GM12878 (cell line): ENCODE measurements around the gene NMT1. TPM values are rescaled to one million over a fixed set of nuclear protein-coding genes. Genes with fewer than 3 reads are reported as not detected.
A peak's percentile ranks its signal among the peaks of the same experiment; 100 is the strongest.

Experiments used
- ATAC-seq: fragments of 200-7000 bp; cut with Tn5 transposase; 3 replicates; pipeline ENCODE4 v1.9.1; 2020; ENCODE audit warnings: mild to moderate bottlenecking, moderate library complexity
- BruUV-seq: library from RNA; stranded (reverse); fragments of 400-500 nt; replicated peaks from 2 replicates; lab custom pipeline; 2021; lab: Mats Ljungman, UMichigan
- CTCF ChIA-PET: fragments of 300-600 bp; sonication (Branson Sonifier 250); formaldehyde crosslinking; extraction: SDS; loops from one replicate; lab custom pipeline; 2021; ENCODE audit warnings: inconsistent platforms; lab: Yijun Ruan, JAX
- POLR2A ChIA-PET: fragments of 350-600 bp; formaldehyde crosslinking; extraction: SDS; loops from one replicate; lab custom pipeline; 2021; ENCODE audit warnings: inconsistent platforms; lab: Charles Lee
- RAD21 ChIA-PET: fragments of 300-600 bp; sonication (Branson Sonifier 250); formaldehyde crosslinking; loops from one replicate; lab custom pipeline; 2023; ENCODE audit warnings: antibody characterized with exemption; ENCODE audit not compliant: unreplicated experiment; lab: Charles Lee
- SMC1A ChIA-PET: fragments of 300-600 bp; sonication (Branson Sonifier 250); formaldehyde crosslinking; loops from one replicate; lab custom pipeline; 2023; ENCODE audit not compliant: unreplicated experiment, uncharacterized antibody; lab: Charles Lee
- DNase-seq: peaks from one replicate; pipeline ENCODE4 v3.0.0-alpha.2; 2011; ENCODE audit warnings: low read depth, low spot score
- FAIRE-seq: peaks from 3 replicates; lab custom pipeline; 2011; peaks lifted over from hg19 to GRCh38; lab: Jason Lieb, UNC
- H2AFZ ChIP-seq: 2 replicates; pipeline ENCODE4 v1.6.0; 2011; ENCODE audit warnings: low read depth, low read length, control low read depth; ENCODE audit not compliant: control insufficient read depth
- H3K27ac ChIP-seq: 2 replicates; pipeline ENCODE4 v1.5.1; 2011; ENCODE audit warnings: control low read depth; ENCODE audit not compliant: control insufficient read depth, insufficient read depth
- H3K27me3 ChIP-seq, 2 experiments: replicated peaks in 1 of 2; 2 replicates each; pipeline versions ENCODE4 v1.6.0 to v1.6.1; 2011; ENCODE audit warnings: low read length in 1 of 2; ENCODE audit not compliant: control insufficient read depth in 2 of 2, insufficient read depth in 2 of 2
- H3K36me3 ChIP-seq, 2 experiments: 2 replicates each; pipeline ENCODE4 v1.5.1; 2011; ENCODE audit warnings: low read length in 1 of 2; ENCODE audit not compliant: control insufficient read depth in 2 of 2, insufficient read depth in 2 of 2
- H3K4me1 ChIP-seq: 2 replicates; pipeline ENCODE4 v1.6.1; 2011; ENCODE audit warnings: mild to moderate bottlenecking, low read length, moderate library complexity, mixed read lengths; ENCODE audit not compliant: control insufficient read depth, insufficient read depth
- H3K4me2 ChIP-seq: 2 replicates; pipeline ENCODE4 v1.6.0; 2011; ENCODE audit warnings: control low read depth; ENCODE audit not compliant: control insufficient read depth, insufficient read depth
- H3K4me3 ChIP-seq: fragments of 200-600 bp; sonication (generic); 2 replicates; pipeline ENCODE4 v1.5.1; 2016
- H3K79me2 ChIP-seq: 2 replicates; pipeline ENCODE4 v1.6.0; 2011; ENCODE audit warnings: low read length; ENCODE audit not compliant: control insufficient read depth, insufficient read depth
- H3K9ac ChIP-seq: 2 replicates; pipeline ENCODE4 v1.8.0; 2011; ENCODE audit warnings: low read length, control low read depth, mixed read lengths; ENCODE audit not compliant: control insufficient read depth, insufficient read depth
- H3K9me3 ChIP-seq: replicated peaks from 3 replicates; pipeline ENCODE4 v1.5.1; 2011; ENCODE audit warnings: mild to moderate bottlenecking, low read length; ENCODE audit not compliant: control insufficient read depth, insufficient read depth
- H4K20me1 ChIP-seq: 2 replicates; pipeline ENCODE4 v1.6.0; 2011; ENCODE audit not compliant: control insufficient read depth, insufficient read depth
- BCL3 ChIP-seq: IDR thresholded peaks from 2 replicates; pipeline ENCODE4 v1.6.1; 2011; ENCODE audit warnings: borderline replicate concordance, low read depth, mild to moderate bottlenecking, moderate library complexity, low read length; ENCODE audit not compliant: insufficient read depth, poor library complexity, severe bottlenecking
- BHLHE40 ChIP-seq, 2 experiments: fragments of 450-650 bp in 1 of 2; IDR thresholded peaks; 2 replicates each; pipeline ENCODE4 v1.6.1; 2011 to 2017; ENCODE audit warnings: low read depth in 2 of 2, borderline replicate concordance in 1 of 2, improper control_type of control experiment in 1 of 2, low read length in 1 of 2, mild to moderate bottlenecking in 1 of 2
- EED ChIP-seq: sonication (generic); IDR thresholded peaks from 2 replicates; pipeline ENCODE4 v1.6.1; 2016; ENCODE audit warnings: antibody characterized with exemption, low read depth
- JUNB ChIP-seq: IDR thresholded peaks from 2 replicates; pipeline ENCODE4 v1.6.1; 2016; ENCODE audit warnings: antibody characterized with exemption, mild to moderate bottlenecking
- LARP7 ChIP-seq: fragments of 450-650 bp; IDR thresholded peaks from 2 replicates; pipeline ENCODE4 v1.6.1; 2017; ENCODE audit warnings: mild to moderate bottlenecking
- NBN ChIP-seq: fragments of 450-650 bp; IDR thresholded peaks from 2 replicates; pipeline ENCODE4 v1.6.1; 2016
- SIX5 ChIP-seq: IDR thresholded peaks from 2 replicates; pipeline ENCODE4 v1.6.1; 2011; ENCODE audit warnings: mild to moderate bottlenecking, low read depth, low read length, moderate library complexity; ENCODE audit not compliant: severe bottlenecking
- ZNF207 ChIP-seq: fragments of 450-650 bp; IDR thresholded peaks from 2 replicates; pipeline ENCODE4 v1.6.1; 2014; ENCODE audit warnings: antibody characterized with exemption, mild to moderate bottlenecking, borderline replicate concordance
- ZNF687 ChIP-seq: fragments of 450-650 bp; IDR thresholded peaks from 2 replicates; pipeline ENCODE4 v1.6.1; 2017; ENCODE audit warnings: mild to moderate bottlenecking, moderate library complexity
- WGBS: methylation state at CpG from one replicate; pipeline ENCODE4 v1.1.6; 2016; ENCODE audit warnings: low lambda C conversion rate; ENCODE audit not compliant: insufficient replicate concordance, insufficient coverage; ENCODE audit errors: missing lambda C conversion rate; 5-methylcytosine and 5-hydroxymethylcytosine counted together
- in situ Hi-C: fragments of 300-500 bp; cut with MboI; formaldehyde crosslinking; loops from 9 replicates; pipeline ENCODE4 v1.14.3; 2018; ENCODE audit warnings: mixed read lengths
- intact Hi-C: fragments of 100-400 bp; cut with micrococcal nuclease; formaldehyde crosslinking; loops from one replicate; pipeline ENCODE4 v1.14.2; 2022; ENCODE audit not compliant: unreplicated experiment
- polyA plus RNA-seq, 11 experiments: library from polyadenylated mRNA; depleted of rRNA in 4 of 11; unstranded in 6 of 11; stranded (reverse) in 5 of 11; fragments of >200 nt; fragmentation: Nextera tagmentation in 4 of 11; fragmentation: Illumina TruSeq in 1 of 11; extraction: Ambion mirVana in 4 of 11; extraction: Trizol in 1 of 11; gene quantifications; 1 replicate in 1 of 11; 2 replicates in 10 of 11; pipeline versions ENCODE4 v1.2.1 to v1.2.3, GENCODE V29; 2011 to 2016; ENCODE audit warnings: inconsistent platforms in 2 of 11, missing spikeins in 2 of 11, low read depth in 1 of 11
- total RNA-seq, 4 experiments: library from RNA; depleted of rRNA in 3 of 4; stranded (reverse); fragments of >200 nt in 3 of 4; fragmentation: Illumina TruSeq in 1 of 4; extraction: Trizol in 1 of 4; gene quantifications; 2 replicates each; pipeline versions ENCODE4 v1.2.1 to v1.2.3, GENCODE V29; 2013 to 2021

Gene NMT1
- total and polyA plus RNA-seq, 10 of the 15 experiments (the other 5 are each of a cell fraction or from before 2014, with no cell fraction given), result 96.7 to 395 (median 222) TPM

- CTCF ChIA-PET, result interaction anchor here (9.4 kb wide), 1 partner anchor 207 kb away, joined by 82 read pairs; no protein-coding TSS in a partner anchor
- FAIRE-seq (no peak), ATAC-seq (no peak), DNase-seq (no peak)
- BruUV-seq, result no TSS peak
- SMC1A ChIA-PET, result interaction anchor here (2.1 kb wide), 1 partner anchor 207 kb away, joined by 4 read pairs; no protein-coding TSS in a partner anchor
- POLR2A ChIA-PET, result no interaction called here
- H3K4me3 ChIP-seq, result no peak overlapping the region
- H3K27ac ChIP-seq, result no peak overlapping the region
- 36% methylated on average over 20 of the region's 20 CpGs for WGBS
- intact Hi-C loops, result no loop called here
- in situ Hi-C loops, result loop anchor here (10.0 kb wide), 1 partner anchor 353 kb away; no protein-coding TSS in a partner anchor
- no peaks in the 10 kb centered on the region for H3K4me1 ChIP-seq
- no peak overlapping the region for H3K4me2 ChIP-seq
- TF ChIP-seq SIX5, result no peak
- peak; percentile 88 for TF ChIP-seq BCL3
- RAD21 ChIA-PET, result no interaction called here
- no peaks in the 10 kb centered on the region for H3K27me3 ChIP-seq
- H2AFZ ChIP-seq, result no peak overlapping the region
- no peaks in the 10 kb centered on the region for H3K79me2 ChIP-seq
- no peaks in the 10 kb centered on the region for H3K36me3 ChIP-seq
- H3K9me3 ChIP-seq, result no peaks in the 10 kb centered on the region
- H4K20me1 ChIP-seq, result no peaks in the 10 kb centered on the region
- H3K9ac ChIP-seq, result no peak overlapping the region
These were observed 66.6 kb downstream of the NMT1 start for GRCh38 chr17:45127548-45128300.

GRCh38 chr17:45128331-45128730 lies 67.2 kb downstream of the NMT1 start:
- Histone ChIP-seq H3K4me3 (no peak overlapping the region), H3K9ac (no peak overlapping the region), H2AFZ (no peak overlapping the region), H3K79me2 (no peaks in the 10 kb centered on the region), H3K9me3 (no peaks in the 10 kb centered on the region), H3K36me3 (no peaks in the 10 kb centered on the region), H4K20me1 (no peaks in the 10 kb centered on the region), H3K27me3 (no peaks in the 10 kb centered on the region), H3K4me1 (no peaks in the 10 kb centered on the region), H3K27ac (no peak overlapping the region), H3K4me2 (no peak overlapping the region)
- intact Hi-C loops, result no loop called here
- BruUV-seq, result no TSS peak
- RAD21 ChIA-PET, result no interaction called here
- SMC1A ChIA-PET, result no interaction called here
- FAIRE-seq (no peak), DNase-seq (no peak), ATAC-seq (no peak)
- 42% methylated on average over 5 of the region's 5 CpGs for WGBS
- in situ Hi-C loops, result loop anchor here (10.0 kb wide), 1 partner anchor 354 kb away; no protein-coding TSS in a partner anchor
- POLR2A ChIA-PET, result interaction anchor here (0.5 kb wide), 1 partner anchor 27 kb away, joined by 6 read pairs; no protein-coding TSS in a partner anchor
- CTCF ChIA-PET, result interaction anchor here (9.4 kb wide), 1 partner anchor 208 kb away, joined by 82 read pairs; no protein-coding TSS in a partner anchor
- TF ChIP-seq EED, result no peak
- TF ChIP-seq ZNF207, result no peak
- no peak for TF ChIP-seq NBN
- no peak for TF ChIP-seq ZNF687
- no peak for TF ChIP-seq BHLHE40 (IDR thresholded peaks at IDR 0.05; ENCODE audit: borderline replicate concordance in 1 of 2, low read depth in 2 of 2, low read length in 1 of 2)
- TF ChIP-seq LARP7, result no peak
- TF ChIP-seq JUNB, result no peak
- no peak for TF ChIP-seq SIX5
